ENCODE data around the gene HOXB6. TPM values are rescaled to one million over a fixed set of nuclear protein-coding genes. Genes with fewer than 3 reads are reported as not detected.

The HOXB6 gene
- total RNA-seq, 1 experiment from 2014 or later = 64.8 TPM

GRCh38 chr17:48548523-48549280 is 56.1 kb downstream of the HOXB6 start:
- TF ChIP-seq JUND (IDR thresholded peaks at IDR 0.05) (no peak), CTCF (IDR thresholded peaks at IDR 0.05 in 2 of 3, conservative IDR thresholded peaks at IDR 0.05 in 1 of 3; ENCODE audit: borderline replicate concordance in 1 of 3, insufficient read depth in 1 of 3, low read depth in 2 of 3, low read length in 2 of 3) (no peak), TCF7L2 (IDR thresholded peaks at IDR 0.05; ENCODE audit: borderline replicate concordance, extremely low read depth, insufficient read depth, insufficient read length) (no peak), YY1 (IDR thresholded peaks at IDR 0.05; ENCODE audit: extremely low read depth, insufficient replicate concordance, low read depth, low read length) (no peak), ZFX (IDR thresholded peaks at IDR 0.05) (no peak), SP1 (IDR thresholded peaks at IDR 0.05; ENCODE audit: low read depth) (no peak), POLR2AphosphoS5 (IDR thresholded peaks at IDR 0.05; ENCODE audit: low read depth, low read length) (no peak), FOSL1 (IDR thresholded peaks at IDR 0.05; ENCODE audit: low read depth) (no peak), RAD21 (IDR thresholded peaks at IDR 0.05; ENCODE audit: low read depth) (no peak), ATF3 (IDR thresholded peaks at IDR 0.05) (no peak), ZBTB33 (IDR thresholded peaks at IDR 0.05; ENCODE audit: extremely low read depth, insufficient replicate concordance, low read length) (no peak), CBX3 (IDR thresholded peaks at IDR 0.05; ENCODE audit: low read depth) (no peak), EZH2 (IDR thresholded peaks at IDR 0.05) (no peak), EZH2phosphoT487 (IDR thresholded peaks at IDR 0.05; ENCODE audit: borderline replicate concordance) (no peak), MAX (IDR thresholded peaks at IDR 0.05) (no peak), SRF (IDR thresholded peaks at IDR 0.05; ENCODE audit: low read depth) (no peak), POLR2A (IDR thresholded peaks at IDR 0.05; ENCODE audit: borderline replicate concordance, extremely low read depth, insufficient read depth, insufficient read length) (no peak)
- no peak overlapping the region for H3K4me3 ChIP-seq (replicated peaks in 1 of 2; ENCODE audit: low read depth in 1 of 2, low read length in 2 of 2)
- intact Hi-C loops (cut with micrococcal nuclease) = no loop called here
- H3K4me2 ChIP-seq (ENCODE audit: low read length) = no peak overlapping the region
- ATAC-seq (no peak), DNase-seq (ENCODE audit: low read depth, low spot score) (no peak)
- ChIA-PET RAD21 (ENCODE audit: low non-redundant PET in 1 of 2, low total read pairs in 2 of 2, uncharacterized antibody in 2 of 2, unreplicated experiment in 2 of 2) (no interaction called here), CTCF (no interaction called here), POLR2A (no interaction called here)
- BruUV-seq (replicated peaks) = no TSS peak
- H3K9me3 ChIP-seq (ENCODE audit: control insufficient read depth in 1 of 2, insufficient read depth in 1 of 2, low read depth in 1 of 2, low read length in 2 of 2) = no peaks in the 10 kb centered on the region
- H3K4me1 ChIP-seq (ENCODE audit: control insufficient read depth in 1 of 2, insufficient read depth in 2 of 2, low read length in 2 of 2) = peaks cover 0 to 7% of the 10 kb centered on the region in 2 experiments; a peak in 2 of 4 replicates
- H3K36me3 ChIP-seq (ENCODE audit: control insufficient read depth in 1 of 2, insufficient read depth in 2 of 2, low read length in 2 of 2) = peaks cover 0 to 4% of the 10 kb centered on the region in 2 experiments; a peak in 1 of 4 replicates
- no peak overlapping the region for H2AFZ ChIP-seq (ENCODE audit: low read depth, low read length, poor library complexity, severe bottlenecking)
- no peak overlapping the region for H3K9ac ChIP-seq (ENCODE audit: low read length)
- H3K27ac ChIP-seq (ENCODE audit: low read depth, low read length) = no peak overlapping the region
- H3K79me2 ChIP-seq (ENCODE audit: insufficient read depth, low read length) = no peaks in the 10 kb centered on the region
- no peaks in the 10 kb centered on the region for H3K9me2 ChIP-seq (ENCODE audit: insufficient read depth)
- no peaks in the 10 kb centered on the region for H3K27me3 ChIP-seq (ENCODE audit: insufficient read depth, low read length)
- H4K20me1 ChIP-seq (ENCODE audit: insufficient read depth) = no peaks in the 10 kb centered on the region
